Measurements from ENCODE around the gene SUSD4. TPM values are rescaled to one million over a fixed set of nuclear protein-coding genes. Genes with fewer than 3 reads are reported as not detected.
"Not testable (repeated sequence)": the region's sequence is repeated elsewhere in the genome, so short reads cannot be mapped to it uniquely, and the experiment has no call there.

Gene SUSD4
- total RNA-seq, 1 experiment from 2014 or later = 3.5 TPM

DNA sequence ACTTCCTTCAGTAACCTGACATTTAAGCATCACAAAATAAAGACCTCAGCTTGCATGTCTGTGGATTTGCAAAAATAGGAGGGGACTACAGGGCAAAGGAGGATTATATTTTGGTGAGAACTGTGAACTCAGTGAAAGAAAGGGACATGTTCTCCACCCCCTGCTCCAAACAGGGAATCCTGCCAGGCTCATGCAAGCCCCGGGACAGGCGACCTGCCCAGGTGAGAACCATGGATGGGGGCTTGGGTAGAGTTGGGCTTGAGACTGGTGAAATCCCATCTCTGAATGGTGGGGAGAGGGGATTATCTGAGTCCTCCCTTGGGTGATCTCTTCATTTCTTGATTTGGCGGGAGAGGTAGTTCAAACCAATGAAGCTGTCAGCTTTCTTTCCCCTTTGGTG is 110.1 kb downstream of the SUSD4 start:
- Histone ChIP-seq H3K56ac (ENCODE audit: insufficient read length, low read depth, low read length) (no peak overlapping the region), H3K23me2 (ENCODE audit: insufficient read length, low read depth, low read length, poor library complexity, severe bottlenecking) (no peaks in the 10 kb centered on the region), H4K20me1 (ENCODE audit: control insufficient read depth, insufficient read depth, insufficient read length) (no peaks in the 10 kb centered on the region), H4K5ac (ENCODE audit: insufficient read length, low read depth, low read length) (no peak overlapping the region), H3K79me2 (ENCODE audit: insufficient read depth, low read length) (no peaks in the 10 kb centered on the region), H3K23ac (ENCODE audit: insufficient read length, low read depth, low read length) (no peak overlapping the region), H2AFZ (ENCODE audit: low read length) (no peak overlapping the region), H2BK120ac (ENCODE audit: low read depth, low read length, poor library complexity, severe bottlenecking) (no peak overlapping the region), H2BK5ac (ENCODE audit: insufficient read length, low read length) (no peak overlapping the region), H3T11ph (ENCODE audit: low read length) (no peak overlapping the region), H3K27me3 (ENCODE audit: insufficient read depth, low read length) (no peaks in the 10 kb centered on the region), H2AK5ac (ENCODE audit: insufficient read length, low read length) (no peak overlapping the region), H3K4ac (ENCODE audit: low read depth, low read length) (no peak overlapping the region), H3K9me3 (ENCODE audit: control insufficient read depth, low read depth, low read length) (no peaks in the 10 kb centered on the region), H3K4me1 (ENCODE audit: insufficient read depth, low read length) (peaks cover 3% of the 10 kb centered on the region; the same call in 1 of the 2 replicates), H3K14ac (ENCODE audit: insufficient read depth, low read length) (no peak overlapping the region), H4K8ac (replicated peaks; ENCODE audit: insufficient read length, low read depth, low read length) (no peak overlapping the region), H3K9ac (ENCODE audit: extremely low read depth, insufficient read length, low read length) (no peak overlapping the region), H3K79me1 (ENCODE audit: insufficient read depth, low read depth, low read length, poor library complexity, severe bottlenecking) (no peaks in the 10 kb centered on the region), H4K91ac (ENCODE audit: insufficient read length, low read depth, low read length) (no peak overlapping the region), H3K27ac (ENCODE audit: insufficient read length, low read depth, low read length) (no peak overlapping the region), H3K18ac (ENCODE audit: insufficient read length, low read depth, low read length) (no peak overlapping the region), H3K4me2 (ENCODE audit: insufficient read depth, insufficient read length, low read length) (no peak overlapping the region), H2BK15ac (ENCODE audit: low read depth, low read length) (no peak overlapping the region), H2BK20ac (ENCODE audit: low read depth, low read length, poor library complexity, severe bottlenecking) (no peak overlapping the region), H2BK12ac (ENCODE audit: insufficient read length, low read depth, low read length) (no peak overlapping the region)
- Mint-ChIP-seq H3K4me3 (no peak overlapping the region), H3K27me3 (ENCODE audit: low read depth) (peaks cover 4% of the 10 kb centered on the region), H3K27ac (no peak overlapping the region), H3K9me3 (no peaks in the 10 kb centered on the region), H3K36me3 (ENCODE audit: insufficient read depth in 1 of 3, low read depth in 3 of 3) (no peaks in the 10 kb centered on the region), H3K4me1 (peaks cover 16% of the 10 kb centered on the region in 2 experiments)
- TF ChIP-seq, protein P1, sequence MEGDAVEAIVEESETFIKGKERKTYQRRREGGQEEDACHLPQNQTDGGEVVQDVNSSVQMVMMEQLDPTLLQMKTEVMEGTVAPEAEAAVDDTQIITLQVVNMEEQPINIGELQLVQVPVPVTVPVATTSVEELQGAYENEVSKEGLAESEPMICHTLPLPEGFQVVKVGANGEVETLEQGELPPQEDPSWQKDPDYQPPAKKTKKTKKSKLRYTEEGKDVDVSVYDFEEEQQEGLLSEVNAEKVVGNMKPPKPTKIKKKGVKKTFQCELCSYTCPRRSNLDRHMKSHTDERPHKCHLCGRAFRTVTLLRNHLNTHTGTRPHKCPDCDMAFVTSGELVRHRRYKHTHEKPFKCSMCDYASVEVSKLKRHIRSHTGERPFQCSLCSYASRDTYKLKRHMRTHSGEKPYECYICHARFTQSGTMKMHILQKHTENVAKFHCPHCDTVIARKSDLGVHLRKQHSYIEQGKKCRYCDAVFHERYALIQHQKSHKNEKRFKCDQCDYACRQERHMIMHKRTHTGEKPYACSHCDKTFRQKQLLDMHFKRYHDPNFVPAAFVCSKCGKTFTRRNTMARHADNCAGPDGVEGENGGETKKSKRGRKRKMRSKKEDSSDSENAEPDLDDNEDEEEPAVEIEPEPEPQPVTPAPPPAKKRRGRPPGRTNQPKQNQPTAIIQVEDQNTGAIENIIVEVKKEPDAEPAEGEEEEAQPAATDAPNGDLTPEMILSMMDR (conservative IDR thresholded peaks at IDR 0.05) = no peak
- no CpG with 5 or more reads among the region's 3 CpGs for WGBS (ENCODE audit: extremely low coverage, insufficient read length, low lambda C conversion rate)
- no peak for DNase-seq

GRCh38 chr1:223251387-223251786 is 112.6 kb downstream of the SUSD4 start:
- not testable (repeated sequence) for H2BK15ac ChIP-seq (ENCODE audit: low read depth, low read length); H4K8ac ChIP-seq (replicated peaks; ENCODE audit: insufficient read length, low read depth, low read length); H3K9me3 ChIP-seq (ENCODE audit: control insufficient read depth, low read depth, low read length); H3K27me3 ChIP-seq (ENCODE audit: insufficient read depth, low read length); H3K9me3 Mint-ChIP-seq; H2BK120ac ChIP-seq (ENCODE audit: low read depth, low read length, poor library complexity, severe bottlenecking); H2AFZ ChIP-seq (ENCODE audit: low read length); H3K27ac Mint-ChIP-seq; H3K27ac ChIP-seq (ENCODE audit: insufficient read length, low read depth, low read length); H3K4me2 ChIP-seq (ENCODE audit: insufficient read depth, insufficient read length, low read length); H3K79me1 ChIP-seq (ENCODE audit: insufficient read depth, low read depth, low read length, poor library complexity, severe bottlenecking); H3K79me2 ChIP-seq (ENCODE audit: insufficient read depth, low read length); H3K14ac ChIP-seq (ENCODE audit: insufficient read depth, low read length); DNase-seq; H3K4me1 Mint-ChIP-seq; H2BK20ac ChIP-seq (ENCODE audit: low read depth, low read length, poor library complexity, severe bottlenecking); H3K9ac ChIP-seq (ENCODE audit: extremely low read depth, insufficient read length, low read length); H4K91ac ChIP-seq (ENCODE audit: insufficient read length, low read depth, low read length); H2BK5ac ChIP-seq (ENCODE audit: insufficient read length, low read length); H3K18ac ChIP-seq (ENCODE audit: insufficient read length, low read depth, low read length); H3K56ac ChIP-seq (ENCODE audit: insufficient read length, low read depth, low read length); H3K4ac ChIP-seq (ENCODE audit: low read depth, low read length); H3K23ac ChIP-seq (ENCODE audit: insufficient read length, low read depth, low read length); H3K23me2 ChIP-seq (ENCODE audit: insufficient read length, low read depth, low read length, poor library complexity, severe bottlenecking); H3K4me1 ChIP-seq (ENCODE audit: insufficient read depth, low read length); H4K20me1 ChIP-seq (ENCODE audit: control insufficient read depth, insufficient read depth, insufficient read length); H3K36me3 Mint-ChIP-seq (ENCODE audit: insufficient read depth in 1 of 3, low read depth in 3 of 3); H3T11ph ChIP-seq (ENCODE audit: low read length); H2AK5ac ChIP-seq (ENCODE audit: insufficient read length, low read length); H2BK12ac ChIP-seq (ENCODE audit: insufficient read length, low read depth, low read length); H4K5ac ChIP-seq (ENCODE audit: insufficient read length, low read depth, low read length); H3K4me3 Mint-ChIP-seq
- peaks cover 11% of the 10 kb centered on the region for H3K27me3 Mint-ChIP-seq (ENCODE audit: low read depth)
- no CpG with 5 or more reads among the region's 2 CpGs for WGBS (ENCODE audit: extremely low coverage, insufficient read length, low lambda C conversion rate)
